NCI-H2227 treated with DMSO at 0.1 percent for 48 hours (cell line): ENCODE data around the gene SETMAR.

ENCODE experiments used
- DNase-seq: peaks from one replicate; lab custom pipeline; 2025; lab: John Stamatoyannopoulos, UW

SETMAR gene

GRCh38 chr3:4351164-4351855 is 48.1 kb downstream of the SETMAR start:
- DNase-seq: no peak

- no peak for DNase-seq
These were observed 48.7 kb downstream of the SETMAR start for GRCh38 chr3:4351872-4352271.

- no peak for DNase-seq
These were observed 52.4 kb downstream of the SETMAR start for GRCh38 chr3:4355401-4356219.

GRCh38 chr3:4356220-4356540 is 53.0 kb downstream of the SETMAR start:
- no peak for DNase-seq

- no peak for DNase-seq
These were observed 53.6 kb downstream of the SETMAR start for GRCh38 chr3:4356546-4357410.

GRCh38 chr3:4358273-4358672 is 55.1 kb downstream of the SETMAR start:
- DNase-seq: no peak

- DNase-seq: no peak
These were observed 56.8 kb downstream of the SETMAR start for GRCh38 chr3:4359805-4360502.

GRCh38 chr3:4360817-4361216 is 57.6 kb downstream of the SETMAR start:
- DNase-seq: no peak

GRCh38 chr3:4362523-4362922 is 59.4 kb downstream of the SETMAR start:
- no peak for DNase-seq
